Spleen (tissue), 11 donors: ENCODE results near the gene PLTP. TPM values are rescaled to one million over a fixed set of nuclear protein-coding genes. Genes with fewer than 3 reads are reported as not detected.

Source experiments
- DNase-seq: peaks from one replicate; pipeline ENCODE4 v3.0.0-alpha.2; 2020
- H3K27ac ChIP-seq, 8 donors: fragments of 200-600 bp; sonication (generic) in 7 of 8; 1 replicate in 4 of 8; 2 replicates in 4 of 8; pipeline versions ENCODE4 v1.5.0 to v1.8.0; 2016 to 2021; ENCODE audit warnings: inconsistent platforms in 4 of 8, mild to moderate bottlenecking in 4 of 8, moderate library complexity in 1 of 8
- H3K27me3 ChIP-seq, 7 donors: fragments of 200-600 bp; sonication (generic) in 6 of 7; replicated peaks in 1 of 7; 1 replicate in 4 of 7; 2 replicates in 3 of 7; pipeline versions ENCODE4 v1.5.0 to v1.8.0; 2016 to 2021; ENCODE audit warnings: inconsistent platforms in 3 of 7, mild to moderate bottlenecking in 1 of 7
- H3K36me3 ChIP-seq, 6 donors: fragments of 200-600 bp; sonication (generic) in 5 of 6; 1 replicate in 4 of 6; 2 replicates in 2 of 6; pipeline versions ENCODE4 v1.5.0 to v1.8.0; 2016 to 2021; ENCODE audit warnings: inconsistent platforms in 2 of 6
- H3K4me1 ChIP-seq, 6 donors: fragments of 200-600 bp; sonication (generic) in 5 of 6; 1 replicate in 3 of 6; 2 replicates in 3 of 6; pipeline versions ENCODE4 v1.5.0 to v1.8.0; 2016 to 2021; ENCODE audit warnings: inconsistent platforms in 3 of 6
- H3K4me3 ChIP-seq, 8 donors: fragments of 200-600 bp; sonication (generic) in 7 of 8; 1 replicate in 4 of 8; 2 replicates in 4 of 8; pipeline versions ENCODE4 v1.5.0 to v1.8.0; 2016 to 2021; ENCODE audit warnings: inconsistent platforms in 4 of 8, mild to moderate bottlenecking in 4 of 8, moderate library complexity in 2 of 8
- H3K9me3 ChIP-seq, 8 donors: fragments of 200-600 bp; sonication (generic) in 7 of 8; 1 replicate in 4 of 8; 2 replicates in 4 of 8; pipeline versions ENCODE4 v1.5.0 to v1.8.0; 2016 to 2021; ENCODE audit warnings: inconsistent platforms in 4 of 8
- POLR2A ChIP-seq, 3 donors: fragments of 450-650 bp; IDR thresholded peaks; one replicate each; pipeline ENCODE4 v1.5.1; 2017; ENCODE audit warnings: antibody characterized with exemption in 3 of 3, mild to moderate bottlenecking in 1 of 3
- POLR2AphosphoS5 ChIP-seq, 3 donors: sonication (generic); formaldehyde crosslinking; IDR thresholded peaks; one replicate each; pipeline ENCODE4 v1.5.1; 2017; ENCODE audit warnings: antibody characterized with exemption in 3 of 3
- WGBS, 5 donors: extraction: QIAGEN DNeasy Blood & Tissue Kit in 3 of 5; methylation state at CpG; one replicate each; pipeline versions ENCODE4 v1.1.5 to v1.1.7; 2013 to 2018; 5-methylcytosine and 5-hydroxymethylcytosine counted together
- intact Hi-C: fragments of 100-400 bp; cut with DNase I; formaldehyde crosslinking; loops from one replicate; pipeline ENCODE4 v1.15.0; 2023; ENCODE audit warnings: low total_unique reads
- polyA plus RNA-seq, 3 donors: library from polyadenylated mRNA; stranded (reverse); fragments of 200-250 nt; gene quantifications; one replicate each; pipeline ENCODE4 v1.2.1, GENCODE V29; 2013
- total RNA-seq, 7 donors: library from RNA; depleted of rRNA in 3 of 7; stranded (reverse); fragments of >200 nt in 3 of 7; fragmentation: NEBNext Ultra II Directional in 4 of 7; extraction: Animal tissue kit (Norgen Biotek cat#: 25700) in 4 of 7; gene quantifications; one replicate each; pipeline versions ENCODE4 v1.1.0 to v1.2.1, GENCODE V29; 2016 to 2021
- TF ChIP-seq, protein P1 (sequence below), 11 experiments: fragments of 200-600 bp in 7 of 11; fragments of 450-650 bp in 4 of 11; sonication (generic) in 4 of 11; IDR thresholded peaks in 8 of 11; conservative IDR thresholded peaks in 3 of 11; 1 replicate in 7 of 11; 2 replicates in 4 of 11; pipeline versions ENCODE4 v1.4.0 to v1.8.0; 2016 to 2021; ENCODE audit warnings: antibody characterized with exemption in 11 of 11, inconsistent platforms in 4 of 11, mild to moderate bottlenecking in 1 of 11
- donor health status: healthy with polysubstance abuse.
- donor health status: DM: no; HTN: no; CAD: no; lungs with moderate emphysema.
- donor health status: DM: no; HTN: no; CAD: no.
- donor health status: Bipolar disorder and iron deficiency.
- donor health status: healthy.
- donor health status: DM: no; HTN: no; CAD: no.
- donor health status: DM: yes; HTN: yes; CAD: no.

The PLTP gene
- total and polyA plus RNA-seq, 10 donors: 7.5 to 430 (median 40.7) TPM

DNA sequence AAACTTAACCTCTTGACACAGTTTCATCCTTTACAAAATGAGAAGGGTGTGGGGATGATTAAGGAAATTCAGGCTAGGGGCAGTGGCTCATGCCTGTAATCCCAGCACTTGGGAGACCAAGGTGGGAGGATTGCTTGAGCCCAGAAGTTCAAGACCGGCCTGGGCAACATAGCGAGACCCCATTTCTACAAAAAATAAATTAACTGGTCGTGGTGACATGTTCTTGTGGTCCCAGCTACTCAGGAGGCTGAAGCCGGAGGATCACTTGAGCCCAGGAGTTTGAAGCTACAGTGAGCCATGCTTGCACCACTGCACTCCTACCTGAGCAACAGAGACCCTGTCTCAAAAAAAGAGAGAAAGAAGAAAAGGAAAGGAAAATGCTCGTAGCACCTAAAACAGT is 45.5 kb downstream of the PLTP start:
- no peaks in the 10 kb centered on the region for H3K36me3 ChIP-seq
- 91 to 99% (median 94%) methylated on average over 5 of the region's 5 CpGs for WGBS, 5 donors
- H3K27me3 ChIP-seq: no peaks in the 10 kb centered on the region
- H3K4me1 ChIP-seq: peaks cover 0 to 10% (median 2%) of the 10 kb centered on the region in 6 donors
- TF ChIP-seq POLR2AphosphoS5 (IDR thresholded peaks at IDR 0.05) (no peak), POLR2A (IDR thresholded peaks at IDR 0.05) (no peak)
- TF ChIP-seq, protein P1, sequence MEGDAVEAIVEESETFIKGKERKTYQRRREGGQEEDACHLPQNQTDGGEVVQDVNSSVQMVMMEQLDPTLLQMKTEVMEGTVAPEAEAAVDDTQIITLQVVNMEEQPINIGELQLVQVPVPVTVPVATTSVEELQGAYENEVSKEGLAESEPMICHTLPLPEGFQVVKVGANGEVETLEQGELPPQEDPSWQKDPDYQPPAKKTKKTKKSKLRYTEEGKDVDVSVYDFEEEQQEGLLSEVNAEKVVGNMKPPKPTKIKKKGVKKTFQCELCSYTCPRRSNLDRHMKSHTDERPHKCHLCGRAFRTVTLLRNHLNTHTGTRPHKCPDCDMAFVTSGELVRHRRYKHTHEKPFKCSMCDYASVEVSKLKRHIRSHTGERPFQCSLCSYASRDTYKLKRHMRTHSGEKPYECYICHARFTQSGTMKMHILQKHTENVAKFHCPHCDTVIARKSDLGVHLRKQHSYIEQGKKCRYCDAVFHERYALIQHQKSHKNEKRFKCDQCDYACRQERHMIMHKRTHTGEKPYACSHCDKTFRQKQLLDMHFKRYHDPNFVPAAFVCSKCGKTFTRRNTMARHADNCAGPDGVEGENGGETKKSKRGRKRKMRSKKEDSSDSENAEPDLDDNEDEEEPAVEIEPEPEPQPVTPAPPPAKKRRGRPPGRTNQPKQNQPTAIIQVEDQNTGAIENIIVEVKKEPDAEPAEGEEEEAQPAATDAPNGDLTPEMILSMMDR (IDR thresholded peaks at IDR 0.05 in 8 of 11, conservative IDR thresholded peaks at IDR 0.05 in 3 of 11): no peak
- intact Hi-C loops: no loop called here
- H3K9me3 ChIP-seq: no peaks in the 10 kb centered on the region
- H3K27ac ChIP-seq: no peak overlapping the region
- peak; percentile 17 for DNase-seq
- no peak overlapping the region for H3K4me3 ChIP-seq

DNA sequence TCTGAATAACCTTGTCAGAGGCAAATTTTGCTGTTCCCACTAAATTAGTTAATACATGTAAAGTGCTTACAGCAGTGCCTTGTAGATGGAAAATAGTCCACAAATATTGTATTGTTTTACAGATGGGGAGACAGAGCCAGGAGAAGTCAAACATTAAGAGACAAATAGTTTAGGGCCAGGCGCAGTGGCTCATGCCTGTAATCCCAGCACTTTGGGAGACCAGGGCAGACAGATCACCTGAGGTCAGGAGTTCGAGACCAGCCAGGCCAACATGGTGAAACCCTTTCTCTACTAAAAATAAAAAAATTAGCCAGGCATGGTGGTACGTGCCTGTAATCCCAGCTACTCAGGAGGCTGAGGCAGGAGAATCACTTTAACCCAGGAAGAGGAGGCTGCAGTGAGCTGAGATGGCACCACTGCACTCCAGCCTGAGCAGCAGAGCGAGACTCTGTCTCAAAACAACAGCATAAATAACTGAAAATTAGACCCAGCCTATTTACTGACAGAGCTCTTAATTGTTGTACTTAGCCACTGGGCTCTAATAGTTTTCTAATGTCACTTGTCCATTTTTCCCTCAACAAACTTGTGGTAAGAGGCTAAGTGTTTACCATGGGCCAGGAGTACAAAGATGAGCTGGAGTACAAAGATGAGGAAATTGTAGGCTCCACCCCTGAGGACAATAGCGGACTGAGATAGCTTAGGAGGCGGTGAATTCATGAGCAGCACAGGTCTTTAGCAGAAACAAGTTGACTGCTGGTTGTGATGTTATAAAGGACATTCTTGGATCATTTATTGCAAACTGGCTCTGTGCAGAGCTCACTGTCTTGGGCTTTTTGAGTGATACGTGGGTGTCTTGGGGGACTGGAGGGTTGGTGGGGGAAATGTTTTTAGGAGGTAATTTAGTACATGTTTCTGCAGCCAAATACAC is 48.1 kb downstream of the PLTP start:
- peak; percentile 10 for DNase-seq
- intact Hi-C loops: no loop called here
- Histone ChIP-seq H3K27ac (no peak overlapping the region), H3K36me3 (no peaks in the 10 kb centered on the region), H3K27me3 (no peaks in the 10 kb centered on the region), H3K9me3 (no peaks in the 10 kb centered on the region), H3K4me3 (no peak overlapping the region), H3K4me1 (peaks cover 0 to 21% (median 2%) of the 10 kb centered on the region in 6 donors)
- 91 to 96% (median 94%) methylated on average over 7 of the region's 7 CpGs for WGBS, 5 donors
- TF ChIP-seq, protein P1 (IDR thresholded peaks at IDR 0.05 in 8 of 11, conservative IDR thresholded peaks at IDR 0.05 in 3 of 11): no peak
- no peak for TF ChIP-seq POLR2A (IDR thresholded peaks at IDR 0.05)
- no peak for TF ChIP-seq POLR2AphosphoS5 (IDR thresholded peaks at IDR 0.05)

DNA sequence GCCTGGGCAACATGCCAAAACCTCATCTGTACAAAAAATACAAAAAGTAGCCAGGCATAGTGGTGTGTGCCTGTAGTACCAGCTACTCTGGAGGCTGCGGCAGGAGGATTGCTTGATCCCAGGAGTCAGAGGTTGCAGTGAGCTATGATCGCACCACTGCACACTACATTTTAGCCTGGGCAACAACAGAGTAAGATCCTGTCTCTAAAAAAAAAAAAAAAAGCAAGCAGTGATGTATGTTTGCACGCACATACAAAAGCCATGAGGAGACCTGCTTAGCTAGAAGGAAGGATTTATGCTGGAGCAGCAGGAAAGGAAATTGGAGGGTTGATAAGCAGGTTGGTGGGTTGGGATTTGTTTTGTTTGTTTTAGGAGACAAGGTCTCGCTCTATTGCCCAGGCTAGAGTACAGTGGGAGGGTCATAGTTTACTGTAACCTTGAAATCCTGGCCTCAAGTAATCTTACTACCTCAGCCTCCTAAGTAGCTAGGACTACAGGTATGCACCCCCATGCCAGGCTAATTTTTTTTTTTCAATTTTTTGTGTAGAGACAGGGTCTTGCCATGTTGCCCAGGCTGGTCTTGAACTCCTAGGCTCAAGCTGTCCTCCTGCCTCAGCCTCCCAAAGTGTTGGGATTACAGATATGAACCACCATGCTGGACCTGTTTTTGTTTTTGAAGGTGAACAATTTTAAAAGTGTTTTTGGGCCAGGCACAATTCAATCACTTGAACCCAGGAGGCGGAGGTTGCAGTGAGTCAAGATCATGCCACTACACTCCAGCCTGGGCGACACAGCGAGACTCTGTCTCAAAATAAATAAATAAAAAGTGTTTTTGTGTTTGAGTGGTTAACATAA is 50.5 kb downstream of the PLTP start:
- H3K27ac ChIP-seq: no peak overlapping the region
- 89 to 96% (median 93%) methylated on average over 7 of the region's 7 CpGs for WGBS, 5 donors
- DNase-seq: no peak
- no peaks in the 10 kb centered on the region for H3K9me3 ChIP-seq
- intact Hi-C loops: no loop called here
- H3K4me1 ChIP-seq: peaks cover 9 to 39% (median 15%) of the 10 kb centered on the region in 6 donors
- no peak overlapping the region for H3K4me3 ChIP-seq
- H3K27me3 ChIP-seq: no peaks in the 10 kb centered on the region
- H3K36me3 ChIP-seq: no peaks in the 10 kb centered on the region
- TF ChIP-seq POLR2A (IDR thresholded peaks at IDR 0.05): no peak
- no peak for TF ChIP-seq POLR2AphosphoS5 (IDR thresholded peaks at IDR 0.05)
- TF ChIP-seq, protein P1 (IDR thresholded peaks at IDR 0.05 in 8 of 11, conservative IDR thresholded peaks at IDR 0.05 in 3 of 11): no peak
